ENCODE measurements around the gene KCTD21. TPM values are rescaled to one million over a fixed set of nuclear protein-coding genes. Genes with fewer than 3 reads are reported as not detected.
"Not testable (repeated sequence)": the region's sequence is repeated elsewhere in the genome, so short reads cannot be mapped to it uniquely, and the experiment has no call there.

KCTD21 gene
- total RNA-seq, 2 experiments from 2014 or later: 3.9 to 4.9 TPM

GRCh38 chr11:78189174-78189724 lies 823 bp upstream of the KCTD21 start:
- POLR2A ChIA-PET: interaction anchor here (0.6 to 1.9 kb wide), 3 partner anchors 50 to 202 kb away, joined by 3 to 11 read pairs (median 4); partner anchors contain the start of genes ALG8 and NDUFC2
- CTCF ChIA-PET: interaction anchor here (1.6 to 2.1 kb wide), 2 partner anchors 50 to 111 kb away, joined by 4 to 7 read pairs; partner anchors contain the start of gene ALG8

- POLR2A ChIA-PET: interaction anchor here (1.0 to 1.9 kb wide), 3 partner anchors 48 to 193 kb away, joined by 4 to 11 read pairs (median 4); partner anchors contain the start of genes ALG8 and NDUFC2
- CTCF ChIA-PET: interaction anchor here (0.6 to 2.1 kb wide), 5 partner anchors 48 to 377 kb away, joined by 3 to 7 read pairs (median 3); partner anchors contain the start of genes ALG8 and INTS4
These were observed 800 bp downstream of the KCTD21 start for GRCh38 chr11:78187366-78188285.

DNA sequence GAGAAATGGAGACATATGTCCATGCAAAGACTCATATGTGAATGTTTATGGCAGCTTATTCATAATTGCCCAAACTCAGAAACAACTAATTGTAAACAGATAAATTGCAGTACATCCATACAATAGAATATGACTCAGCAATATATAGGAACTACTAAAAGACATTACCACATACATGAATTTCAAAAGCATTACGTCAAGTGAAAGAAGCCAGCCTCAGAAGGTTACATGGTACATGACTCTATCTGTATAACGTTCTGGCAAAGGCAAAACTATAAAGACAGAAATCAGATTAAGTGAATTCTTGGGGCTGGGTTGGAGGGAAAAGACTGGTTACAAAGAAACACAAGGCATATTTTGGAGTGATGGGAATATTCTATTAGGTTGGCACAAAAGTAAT lies 7.2 kb downstream of the KCTD21 start:
- ChIA-PET POLR2A (no interaction called here), CTCF (no interaction called here)

DNA sequence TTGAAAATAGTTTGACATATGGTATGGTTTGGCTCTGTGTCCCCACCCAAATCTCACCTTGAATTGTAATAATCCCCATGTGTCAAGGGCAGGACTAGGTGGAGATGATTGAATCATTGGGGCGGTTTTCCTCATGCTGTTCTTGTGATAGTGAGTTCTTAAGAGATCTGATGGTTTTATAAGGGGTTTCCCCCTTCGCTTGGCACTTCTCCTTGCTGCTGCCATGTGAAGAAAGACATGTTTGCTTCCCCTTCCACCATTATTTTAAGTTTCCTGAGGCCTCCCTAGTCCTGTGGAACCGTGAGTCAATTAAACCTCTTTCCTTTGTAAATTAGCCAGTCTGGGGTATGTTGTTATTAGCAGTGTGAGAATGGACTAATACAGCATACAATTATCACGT lies 7.7 kb downstream of the KCTD21 start:
- CTCF ChIA-PET: no interaction called here
- POLR2A ChIA-PET: no interaction called here

- ChIA-PET CTCF (no interaction called here), POLR2A (no interaction called here)
These were observed 8.9 kb downstream of the KCTD21 start for GRCh38 chr11:78179459-78180071.

- ChIA-PET CTCF (no interaction called here), POLR2A (no interaction called here)
These were observed 11.2 kb downstream of the KCTD21 start for GRCh38 chr11:78177216-78177615.

DNA sequence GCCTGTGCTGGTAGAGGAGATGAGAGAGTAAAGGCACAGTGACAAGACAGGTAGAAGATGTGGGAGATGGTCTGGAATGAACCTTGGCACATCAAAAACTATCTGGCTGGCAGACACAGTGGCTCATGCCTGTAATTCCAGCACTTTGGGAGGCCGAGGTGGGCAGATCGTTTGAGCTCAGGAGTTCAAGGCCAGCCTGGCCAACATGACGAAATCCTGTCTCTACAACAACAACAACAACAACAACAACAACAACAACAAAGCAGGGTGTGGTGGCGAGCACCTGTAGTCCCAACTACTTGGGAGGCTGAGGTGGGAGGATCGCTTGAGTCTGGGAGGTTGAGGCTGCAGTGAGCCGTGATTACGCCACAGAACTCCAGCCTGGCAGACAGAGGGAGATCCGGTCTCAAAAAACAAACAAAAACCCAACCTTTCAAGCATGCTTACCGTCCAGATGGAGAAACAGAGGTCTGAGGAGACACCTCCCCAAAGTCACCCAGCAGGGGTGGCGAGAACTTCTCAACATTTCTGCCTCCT lies 11.8 kb downstream of the KCTD21 start:
- POLR2A ChIA-PET: no interaction called here
- CTCF ChIA-PET: no interaction called here

DNA sequence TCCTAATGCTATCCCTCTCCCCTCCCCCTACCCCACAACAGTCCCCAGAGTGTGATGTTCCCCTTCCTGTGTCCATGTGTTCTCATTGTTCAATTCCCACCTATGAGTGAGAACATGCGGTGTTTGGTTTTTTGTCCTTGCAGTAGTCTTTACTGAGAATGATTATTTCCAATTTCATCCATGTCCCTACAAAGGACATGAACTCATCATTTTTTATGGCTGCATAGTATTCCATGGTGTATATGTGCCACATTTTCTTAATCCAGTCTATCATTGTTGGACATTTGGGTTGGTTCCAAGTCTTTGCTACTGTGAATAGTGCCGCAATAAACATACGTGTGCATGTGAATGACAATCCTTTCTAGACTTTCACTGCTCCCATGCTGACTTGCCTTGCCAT lies 12.6 kb downstream of the KCTD21 start:
- CTCF ChIA-PET, POLR2A ChIA-PET: not testable (repeated sequence)

GRCh38 chr11:78171951-78172350 lies 16.5 kb downstream of the KCTD21 start:
- ChIA-PET CTCF (no interaction called here), POLR2A (no interaction called here)

DNA sequence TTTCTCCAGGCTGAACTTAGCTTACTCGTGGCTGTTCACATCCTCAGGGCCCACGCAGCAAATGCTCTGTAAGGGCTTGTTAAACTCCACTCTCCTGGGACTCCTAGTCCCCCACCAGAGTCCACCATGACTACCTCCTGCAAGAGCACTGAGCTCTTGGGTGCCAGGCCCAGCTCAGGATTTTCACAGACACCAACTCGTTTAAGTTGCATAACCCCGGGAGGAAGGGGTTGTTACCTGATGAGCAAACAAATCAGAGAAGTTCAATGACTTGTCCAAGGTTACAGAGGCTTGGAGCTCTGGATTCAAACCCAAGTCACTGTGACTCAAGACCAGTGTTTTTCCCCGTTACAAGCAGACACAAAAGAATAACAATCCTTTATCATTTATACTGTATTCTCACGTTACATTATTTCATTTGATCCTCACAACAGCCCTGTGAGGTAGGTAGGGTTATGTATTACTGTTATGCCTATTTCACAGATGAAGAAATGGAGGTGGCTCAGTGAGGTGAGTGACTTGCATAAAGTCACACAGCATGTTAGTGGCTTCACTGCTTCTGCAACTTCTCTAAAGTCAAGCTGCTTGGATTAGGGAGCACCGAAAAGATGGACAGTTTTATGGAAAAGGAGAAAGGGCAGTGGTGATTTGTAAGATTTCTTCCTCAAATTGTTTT lies 17.4 kb downstream of the KCTD21 start:
- CTCF ChIA-PET: interaction anchor here (1.4 kb wide), 1 partner anchor 394 kb away, joined by 3 read pairs; no protein-coding TSS in a partner anchor
- POLR2A ChIA-PET: no interaction called here

DNA sequence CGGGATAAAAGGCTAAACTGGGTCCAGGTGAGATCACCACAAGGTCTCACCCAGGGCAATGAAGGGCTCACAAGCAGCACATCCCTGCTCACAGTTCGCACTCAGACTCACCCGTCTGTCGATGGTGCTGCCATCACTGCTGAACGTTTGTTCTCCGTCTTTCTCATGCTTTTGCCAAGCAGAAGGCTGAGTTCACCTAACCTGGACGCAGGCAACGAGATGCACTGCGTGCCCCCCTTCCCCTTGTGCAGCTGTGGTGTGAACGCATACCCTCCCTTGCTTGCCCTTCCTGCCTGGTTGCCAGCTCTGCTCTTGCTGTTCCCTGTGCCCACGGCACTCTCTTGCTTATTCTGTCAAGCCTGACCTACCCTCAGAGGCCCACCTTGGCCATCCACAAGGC lies 18.0 kb downstream of the KCTD21 start:
- CTCF ChIA-PET: interaction anchor here (1.4 kb wide), 1 partner anchor 394 kb away, joined by 3 read pairs; no protein-coding TSS in a partner anchor
- POLR2A ChIA-PET: no interaction called here

- POLR2A ChIA-PET: no interaction called here
- CTCF ChIA-PET: no interaction called here
These were observed 19.6 kb downstream of the KCTD21 start for GRCh38 chr11:78168539-78169477.

DNA sequence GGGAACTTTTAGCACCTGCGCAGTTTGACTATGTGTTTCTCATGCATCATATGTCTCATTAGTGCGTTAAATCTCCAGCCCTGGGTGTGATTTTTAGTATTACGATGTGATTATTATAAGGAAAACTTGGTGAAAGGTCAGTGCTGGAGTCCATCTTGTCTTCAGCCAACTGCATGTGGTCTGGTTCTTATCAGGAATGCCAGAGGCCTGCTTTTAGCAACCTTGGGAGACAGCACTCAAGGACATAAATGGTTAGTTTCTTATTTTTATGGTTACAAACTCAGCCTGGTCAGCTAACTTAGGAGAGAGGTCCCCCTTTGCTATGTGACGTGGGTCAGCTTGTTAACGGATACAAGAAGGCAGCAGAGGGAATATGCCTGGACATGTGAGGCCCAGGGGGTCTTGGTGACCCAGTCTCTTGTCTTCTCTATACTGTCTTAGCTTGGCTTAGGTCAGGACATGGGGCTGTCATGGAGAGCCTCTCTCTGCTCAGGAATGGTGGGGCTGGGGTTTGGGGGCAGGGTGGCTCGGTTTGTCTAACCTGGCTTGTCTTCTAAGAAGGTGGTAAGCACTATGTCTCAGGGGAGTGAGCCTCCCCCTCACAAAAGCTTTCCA lies 21.5 kb downstream of the KCTD21 start:
- ChIA-PET CTCF (interaction anchor here (0.5 kb wide), 2 partner anchors 25 to 462 kb away, joined by 3 read pairs; no protein-coding TSS in a partner anchor), POLR2A (no interaction called here)

DNA sequence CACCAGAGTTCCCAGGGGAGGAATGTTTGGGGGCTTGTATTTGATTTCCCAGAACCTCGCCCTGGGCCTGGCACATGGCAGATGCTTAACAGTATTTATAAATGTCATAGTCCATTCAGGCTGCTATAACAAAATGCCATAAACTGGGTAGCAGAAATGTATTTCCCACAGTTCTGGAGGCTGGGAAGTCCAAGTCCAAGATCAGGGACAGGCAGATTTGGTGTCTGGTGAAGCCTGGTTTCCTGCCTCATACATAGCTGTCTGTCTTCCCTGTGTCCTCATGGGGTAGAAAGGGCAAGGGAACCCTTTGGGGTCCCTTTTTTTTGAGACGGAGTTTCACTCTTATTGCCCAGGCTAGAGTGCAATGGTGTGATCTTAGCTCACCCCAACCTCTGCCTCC lies 24.0 kb downstream of the KCTD21 start:
- CTCF ChIA-PET: no interaction called here

GRCh38 chr11:78163828-78164227 lies 24.6 kb downstream of the KCTD21 start:
- ChIA-PET POLR2A (no interaction called here), CTCF (no interaction called here)

More for the DNA sequence above, 24.0 kb downstream of the KCTD21 start:
- POLR2A ChIA-PET: no interaction called here

DNA sequence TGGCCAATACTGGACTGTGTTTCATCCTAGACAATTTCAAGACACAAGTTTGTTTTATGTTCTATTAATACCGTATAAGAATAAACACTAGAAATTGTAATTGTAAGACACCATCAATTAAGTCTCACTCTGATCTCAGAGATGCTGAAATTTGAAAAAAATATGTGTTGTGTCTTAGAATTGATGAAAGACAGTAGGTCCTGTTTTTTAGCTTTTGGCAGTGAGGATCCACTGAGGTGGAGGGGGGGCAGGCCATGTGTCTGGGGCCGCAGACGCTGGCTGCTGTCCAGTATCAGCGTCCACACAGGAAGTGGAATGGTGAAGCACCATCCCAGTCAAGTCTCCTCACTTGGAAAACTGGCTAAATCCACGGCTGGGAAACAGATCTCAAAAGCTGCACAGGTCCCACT lies 26.5 kb downstream of the KCTD21 start:
- POLR2A ChIA-PET: no interaction called here
- CTCF ChIA-PET: no interaction called here

DNA sequence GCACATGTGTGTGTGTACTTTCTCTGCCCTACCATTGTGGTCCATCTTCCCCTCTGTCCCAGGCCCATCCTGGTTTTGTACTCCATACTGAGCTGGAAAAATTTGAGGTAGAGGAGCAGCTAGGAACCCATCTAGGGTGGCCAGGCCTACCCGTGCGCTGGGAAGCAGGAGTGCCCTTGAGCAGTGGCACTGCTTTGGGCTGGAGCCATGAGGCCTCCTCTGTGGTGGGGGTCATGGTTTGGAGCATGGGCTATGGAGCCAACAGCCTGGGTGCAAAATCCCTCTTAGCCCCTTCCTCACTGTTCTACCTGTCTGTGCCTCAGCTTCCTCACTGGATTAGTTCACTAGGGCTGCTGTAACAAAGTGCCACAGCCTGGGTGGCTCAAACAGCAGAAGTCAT lies 27.1 kb downstream of the KCTD21 start:
- POLR2A ChIA-PET: no interaction called here
- CTCF ChIA-PET: no interaction called here

GRCh38 chr11:78160557-78160956 lies 27.9 kb downstream of the KCTD21 start:
- ChIA-PET CTCF (no interaction called here), POLR2A (no interaction called here)
